ENCODE data around the gene DLG2.

The DLG2 gene

GRCh38 chr11:85485902-85486301, 141.2 kb downstream of the DLG2 start:
- Histone ChIP-seq H4K20me1 (ENCODE audit: insufficient read depth, low read length) (no peaks in the 10 kb centered on the region), H3K36me3 (ENCODE audit: insufficient read depth, low read length) (no peaks in the 10 kb centered on the region), H2AFZ (ENCODE audit: low read length) (no peak overlapping the region), H3K27ac (ENCODE audit: low read depth, low read length, poor library complexity, severe bottlenecking) (no peak overlapping the region), H3K79me2 (ENCODE audit: insufficient read depth, low read length) (no peaks in the 10 kb centered on the region), H3K9me3 (ENCODE audit: low read length) (no peaks in the 10 kb centered on the region), H3K27me3 (ENCODE audit: insufficient read depth, low read length) (no peaks in the 10 kb centered on the region), H3K4me3 (ENCODE audit: low read depth, low read length, poor library complexity, severe bottlenecking) (no peak overlapping the region), H3K4me2 (ENCODE audit: low read length) (no peak overlapping the region), H3K4me1 (ENCODE audit: insufficient read depth, low read length, severe bottlenecking) (no peaks in the 10 kb centered on the region), H3F3A (ENCODE audit: insufficient read depth, low read length) (no peaks in the 10 kb centered on the region), H3K9ac (ENCODE audit: low read length) (no peak overlapping the region), H3K9me2 (ENCODE audit: low read depth, low read length) (no peaks in the 10 kb centered on the region)
- no peak for TF ChIP-seq EZH2 (IDR thresholded peaks at IDR 0.05; ENCODE audit: borderline replicate concordance, low read length)
- TF ChIP-seq, protein P1, sequence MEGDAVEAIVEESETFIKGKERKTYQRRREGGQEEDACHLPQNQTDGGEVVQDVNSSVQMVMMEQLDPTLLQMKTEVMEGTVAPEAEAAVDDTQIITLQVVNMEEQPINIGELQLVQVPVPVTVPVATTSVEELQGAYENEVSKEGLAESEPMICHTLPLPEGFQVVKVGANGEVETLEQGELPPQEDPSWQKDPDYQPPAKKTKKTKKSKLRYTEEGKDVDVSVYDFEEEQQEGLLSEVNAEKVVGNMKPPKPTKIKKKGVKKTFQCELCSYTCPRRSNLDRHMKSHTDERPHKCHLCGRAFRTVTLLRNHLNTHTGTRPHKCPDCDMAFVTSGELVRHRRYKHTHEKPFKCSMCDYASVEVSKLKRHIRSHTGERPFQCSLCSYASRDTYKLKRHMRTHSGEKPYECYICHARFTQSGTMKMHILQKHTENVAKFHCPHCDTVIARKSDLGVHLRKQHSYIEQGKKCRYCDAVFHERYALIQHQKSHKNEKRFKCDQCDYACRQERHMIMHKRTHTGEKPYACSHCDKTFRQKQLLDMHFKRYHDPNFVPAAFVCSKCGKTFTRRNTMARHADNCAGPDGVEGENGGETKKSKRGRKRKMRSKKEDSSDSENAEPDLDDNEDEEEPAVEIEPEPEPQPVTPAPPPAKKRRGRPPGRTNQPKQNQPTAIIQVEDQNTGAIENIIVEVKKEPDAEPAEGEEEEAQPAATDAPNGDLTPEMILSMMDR (IDR thresholded peaks at IDR 0.05; ENCODE audit: low read length), result no peak

- Histone ChIP-seq H3F3A (ENCODE audit: insufficient read depth, low read length) (no peaks in the 10 kb centered on the region), H3K9ac (ENCODE audit: low read length) (no peak overlapping the region), H3K4me2 (ENCODE audit: low read length) (no peak overlapping the region), H2AFZ (ENCODE audit: low read length) (no peak overlapping the region), H3K4me3 (ENCODE audit: low read depth, low read length, poor library complexity, severe bottlenecking) (no peak overlapping the region), H3K9me2 (ENCODE audit: low read depth, low read length) (no peaks in the 10 kb centered on the region), H3K27me3 (ENCODE audit: insufficient read depth, low read length) (no peaks in the 10 kb centered on the region), H3K4me1 (ENCODE audit: insufficient read depth, low read length, severe bottlenecking) (no peaks in the 10 kb centered on the region), H4K20me1 (ENCODE audit: insufficient read depth, low read length) (no peaks in the 10 kb centered on the region), H3K79me2 (ENCODE audit: insufficient read depth, low read length) (no peaks in the 10 kb centered on the region), H3K9me3 (ENCODE audit: low read length) (no peaks in the 10 kb centered on the region), H3K36me3 (ENCODE audit: insufficient read depth, low read length) (no peaks in the 10 kb centered on the region), H3K27ac (ENCODE audit: low read depth, low read length, poor library complexity, severe bottlenecking) (no peak overlapping the region)
- TF ChIP-seq, protein P1 (IDR thresholded peaks at IDR 0.05; ENCODE audit: low read length), result no peak
- TF ChIP-seq EZH2 (IDR thresholded peaks at IDR 0.05; ENCODE audit: borderline replicate concordance, low read length), result no peak
These were observed 143.3 kb downstream of the DLG2 start for GRCh38 chr11:85483861-85484260.

DNA sequence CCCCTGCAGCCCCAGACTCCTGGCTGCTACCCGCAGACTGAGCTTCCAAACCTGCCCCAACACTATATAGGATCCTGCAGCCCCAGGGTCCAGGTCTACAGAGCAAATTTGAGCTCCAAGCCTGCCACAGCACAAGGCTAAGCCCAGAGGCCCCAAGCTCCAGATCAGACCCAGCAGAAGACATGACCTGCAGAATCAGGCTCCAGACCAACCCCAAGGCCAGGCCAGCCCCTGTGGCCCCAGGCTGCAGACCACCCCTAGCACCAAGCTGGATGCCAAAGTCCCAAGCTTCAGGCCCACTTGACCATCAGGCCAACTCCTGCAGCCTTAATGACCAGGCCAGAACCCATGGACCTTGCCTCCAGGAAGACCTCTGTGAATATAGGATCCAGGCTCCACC, 145.3 kb downstream of the DLG2 start:
- no peak overlapping the region for H2AFZ ChIP-seq (ENCODE audit: low read length)
- H3K9me3 ChIP-seq (ENCODE audit: low read length), result no peaks in the 10 kb centered on the region
- no peak overlapping the region for H3K4me3 ChIP-seq (ENCODE audit: low read depth, low read length, poor library complexity, severe bottlenecking)
- H3K79me2 ChIP-seq (ENCODE audit: insufficient read depth, low read length), result no peaks in the 10 kb centered on the region
- no peaks in the 10 kb centered on the region for H3K9me2 ChIP-seq (ENCODE audit: low read depth, low read length)
- H3K27ac ChIP-seq (ENCODE audit: low read depth, low read length, poor library complexity, severe bottlenecking), result no peak overlapping the region
- TF ChIP-seq EZH2 (IDR thresholded peaks at IDR 0.05; ENCODE audit: borderline replicate concordance, low read length), result no peak
- TF ChIP-seq, protein P1 (IDR thresholded peaks at IDR 0.05; ENCODE audit: low read length), result no peak
- no peaks in the 10 kb centered on the region for H3F3A ChIP-seq (ENCODE audit: insufficient read depth, low read length)
- no peak overlapping the region for H3K4me2 ChIP-seq (ENCODE audit: low read length)
- H3K36me3 ChIP-seq (ENCODE audit: insufficient read depth, low read length), result no peaks in the 10 kb centered on the region
- no peak overlapping the region for H3K9ac ChIP-seq (ENCODE audit: low read length)
- H4K20me1 ChIP-seq (ENCODE audit: insufficient read depth, low read length), result no peaks in the 10 kb centered on the region
- H3K27me3 ChIP-seq (ENCODE audit: insufficient read depth, low read length), result no peaks in the 10 kb centered on the region
- no peaks in the 10 kb centered on the region for H3K4me1 ChIP-seq (ENCODE audit: insufficient read depth, low read length, severe bottlenecking)

Measured in OCI-LY1 (cell line).